ENCODE measurements around the gene OSR1.

OSR1 gene

DNA sequence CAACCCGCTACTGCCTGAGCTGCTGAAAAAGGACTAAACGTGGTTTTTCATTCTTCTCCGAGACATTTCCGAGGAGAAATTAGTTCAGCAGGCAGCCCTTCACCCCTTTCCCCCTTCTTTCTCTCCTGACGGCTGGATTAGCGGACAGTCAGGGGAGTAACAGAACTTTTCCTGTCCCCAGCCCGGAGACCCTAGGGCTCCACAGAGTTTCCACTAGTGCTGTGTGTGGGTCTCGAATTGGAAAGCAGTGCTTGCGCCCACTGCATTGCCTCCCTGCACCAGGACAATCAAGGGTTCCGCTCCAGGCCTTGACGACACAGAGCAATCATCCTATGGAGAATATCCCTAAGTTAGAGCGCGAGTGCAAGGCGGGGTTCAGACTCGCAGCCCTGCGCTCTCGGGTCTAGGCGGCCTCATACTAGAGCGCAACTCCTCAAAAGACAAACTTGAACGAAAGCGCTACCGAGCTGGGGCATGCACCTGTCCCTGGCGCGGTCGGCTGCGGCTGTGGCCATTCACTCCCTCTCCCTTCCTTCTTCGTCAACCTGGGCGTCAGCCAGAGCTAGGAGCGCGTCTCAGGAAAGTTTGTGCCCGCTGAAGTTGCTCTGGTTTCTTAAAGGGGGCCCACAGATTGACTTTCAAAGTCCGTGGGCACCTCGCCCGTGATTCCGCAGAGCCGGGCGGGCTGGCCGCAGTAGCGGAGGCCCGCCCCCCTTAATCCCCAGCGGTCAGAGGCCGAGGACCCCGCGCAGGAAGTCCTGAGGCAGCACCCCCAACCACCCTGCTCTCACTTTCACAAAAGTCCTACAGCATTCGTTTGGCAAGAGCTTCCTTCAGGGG lies 801 bp downstream of the OSR1 start:
- DNase-seq: peak; percentile 62

DNA sequence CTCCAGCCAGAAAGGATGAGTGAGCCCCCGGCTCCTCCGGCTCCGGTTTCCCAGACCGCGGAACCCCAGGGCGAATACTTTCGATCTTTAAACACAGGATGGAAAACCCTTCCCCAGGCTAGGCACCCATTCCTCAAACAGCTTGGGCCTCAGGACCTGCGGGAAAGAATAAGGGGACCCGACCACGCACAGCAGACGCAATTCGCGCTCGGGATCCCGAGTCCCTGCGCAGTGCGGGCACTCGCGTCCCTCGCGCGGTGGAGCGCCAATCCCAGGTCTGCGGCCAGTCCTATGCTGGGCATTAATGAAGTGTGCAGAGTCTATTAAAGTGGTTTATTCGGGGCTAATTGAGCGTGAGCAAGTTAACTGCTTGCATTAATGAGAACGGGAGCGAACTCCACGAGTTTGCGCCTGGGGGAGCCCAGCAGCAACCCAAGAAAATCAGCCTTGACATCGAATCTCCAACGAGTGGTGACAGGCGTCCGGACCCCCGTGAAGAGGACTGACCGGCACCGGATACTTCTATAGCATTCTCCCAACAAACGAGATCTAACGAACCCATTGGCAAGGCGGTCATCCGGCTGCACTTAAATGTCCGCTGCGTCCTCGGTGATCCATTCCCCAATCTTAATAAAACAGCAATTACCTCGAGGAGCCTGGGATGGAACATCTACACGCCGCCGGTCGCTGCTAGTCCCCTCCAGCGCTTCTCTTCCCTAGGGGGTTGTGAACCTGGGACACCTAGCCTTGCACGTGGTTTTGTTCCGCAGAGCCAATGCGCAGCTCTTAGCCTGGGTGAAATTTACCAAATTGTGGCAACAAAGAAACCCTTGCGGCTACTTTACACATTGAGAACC lies 1.6 kb downstream of the OSR1 start:
- no peak for DNase-seq

DNA sequence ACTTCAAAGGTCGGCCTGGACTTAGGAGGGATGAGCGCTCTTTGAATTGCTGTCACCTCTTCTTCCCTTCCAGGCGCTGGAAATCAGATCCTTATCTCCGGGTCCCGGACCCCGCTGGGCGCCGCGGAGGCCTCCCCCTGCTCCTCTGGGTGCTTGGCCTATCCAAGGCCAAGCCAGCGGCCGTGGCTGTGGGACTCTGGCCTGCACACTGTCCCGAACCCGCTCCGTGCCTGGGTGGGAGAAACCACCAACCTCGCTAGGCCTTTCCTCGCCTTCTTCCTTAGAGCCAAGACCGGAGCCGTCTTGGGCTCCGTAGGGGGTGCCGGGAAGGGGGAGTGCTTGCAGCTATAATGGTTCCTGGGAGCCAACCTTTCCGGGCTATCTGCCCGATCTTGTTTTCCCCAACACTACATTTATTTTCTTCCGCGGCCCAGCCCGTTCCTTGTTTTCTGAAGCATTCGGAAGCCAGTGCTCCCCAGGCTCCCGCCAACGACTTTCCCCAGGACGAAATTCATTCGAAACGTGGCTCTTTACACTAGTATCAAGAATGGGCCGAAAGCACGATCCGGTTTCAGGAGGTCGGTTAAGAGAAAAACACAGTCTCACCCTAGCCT lies 2.4 kb downstream of the OSR1 start:
- no peak for DNase-seq

DNA sequence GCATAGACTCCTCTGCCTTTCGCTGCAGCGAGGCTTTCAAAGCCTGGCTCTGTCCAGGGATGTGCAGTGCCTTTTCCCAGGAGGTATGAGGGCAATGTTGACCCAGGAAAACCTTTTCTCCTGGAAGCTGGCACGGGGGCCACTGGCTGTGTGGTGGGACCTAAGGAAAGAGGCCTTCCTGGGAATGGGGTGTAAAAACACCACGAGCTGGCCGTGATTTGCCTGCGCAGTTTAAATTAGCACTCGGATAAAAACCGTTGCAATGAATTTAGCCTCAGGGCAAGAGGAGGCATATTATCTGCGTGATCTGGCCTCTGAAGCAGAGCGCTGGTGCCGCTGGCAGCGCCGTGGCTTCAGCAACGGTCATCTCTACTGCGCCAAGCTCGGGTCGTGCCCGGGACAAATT lies 3.0 kb downstream of the OSR1 start:
- no peak for DNase-seq

DNA sequence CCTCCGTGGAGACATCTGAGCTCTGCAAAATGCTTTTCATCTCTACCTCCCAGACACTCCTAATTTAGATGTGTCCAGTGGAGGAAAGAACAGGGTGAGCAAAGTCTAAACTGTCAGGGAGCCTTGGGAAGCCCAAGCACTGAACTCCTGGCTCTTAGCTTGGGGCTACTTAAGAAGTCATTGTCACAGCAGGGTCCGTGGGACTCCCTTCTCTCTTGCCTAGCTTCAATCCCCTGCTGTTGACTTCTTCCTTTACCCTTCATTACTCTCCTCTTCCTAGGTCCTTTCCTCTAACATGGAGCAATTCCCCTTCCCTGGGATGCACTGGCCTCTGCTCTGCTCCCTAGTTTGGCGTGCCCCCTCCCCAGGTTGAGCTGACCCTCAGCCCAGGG lies 3.4 kb downstream of the OSR1 start:
- no peak for DNase-seq

DNA sequence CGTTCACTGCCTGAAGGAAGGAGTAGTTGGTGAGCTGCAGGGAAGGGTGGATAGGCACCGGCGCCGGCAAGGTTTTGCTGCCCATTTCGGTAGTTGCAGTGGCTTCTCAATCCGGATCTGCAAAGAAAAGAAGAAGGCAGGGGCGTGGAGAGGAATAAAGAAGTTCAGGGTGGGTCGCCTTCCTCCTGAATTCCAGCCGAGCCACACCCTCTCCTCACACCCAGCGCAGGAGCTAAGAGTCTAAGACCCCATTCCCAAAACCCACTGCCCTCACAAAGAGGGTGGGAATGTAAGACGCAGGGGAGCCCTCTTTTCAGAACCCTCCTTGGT lies 4.7 kb downstream of the OSR1 start:
- DNase-seq: no peak

DNA sequence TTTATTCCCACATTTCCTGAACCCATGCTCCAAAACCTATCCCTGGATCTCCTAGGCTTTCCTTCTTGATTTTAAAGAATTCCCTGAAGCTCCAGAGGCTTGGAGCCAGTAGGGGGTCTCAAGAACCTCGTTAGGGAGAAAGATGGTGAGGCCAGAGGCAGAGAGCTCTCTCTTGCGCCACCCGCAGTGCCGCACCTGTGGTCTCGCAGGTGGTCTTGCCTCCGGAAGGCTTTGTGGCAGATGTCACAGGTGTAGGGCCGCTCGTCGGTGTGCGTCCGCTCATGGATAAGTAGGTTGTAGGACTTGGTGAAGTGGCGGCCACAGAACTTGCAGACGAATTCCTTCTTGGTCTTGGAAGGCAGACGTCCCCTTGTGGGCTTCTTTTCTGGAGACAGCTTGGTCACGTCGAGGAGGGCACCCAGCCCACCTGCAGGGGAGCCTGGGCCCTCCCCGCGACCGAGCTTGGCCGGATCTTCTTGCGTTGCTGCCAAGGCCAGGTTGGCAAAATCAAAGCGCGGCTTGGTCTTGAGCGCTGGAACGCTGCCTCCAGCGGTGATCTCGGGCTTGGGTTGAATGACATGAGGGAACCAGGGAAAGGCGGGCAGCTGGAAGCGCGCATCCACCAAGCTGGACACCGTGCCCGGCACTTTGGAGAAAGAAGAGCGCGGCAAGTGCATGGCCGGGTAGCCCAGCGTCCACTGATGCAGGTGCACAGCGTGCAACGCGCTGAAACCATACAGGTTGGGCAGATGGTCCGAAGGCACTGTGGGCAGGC lies 5.3 kb downstream of the OSR1 start:
- no peak for DNase-seq

DNA sequence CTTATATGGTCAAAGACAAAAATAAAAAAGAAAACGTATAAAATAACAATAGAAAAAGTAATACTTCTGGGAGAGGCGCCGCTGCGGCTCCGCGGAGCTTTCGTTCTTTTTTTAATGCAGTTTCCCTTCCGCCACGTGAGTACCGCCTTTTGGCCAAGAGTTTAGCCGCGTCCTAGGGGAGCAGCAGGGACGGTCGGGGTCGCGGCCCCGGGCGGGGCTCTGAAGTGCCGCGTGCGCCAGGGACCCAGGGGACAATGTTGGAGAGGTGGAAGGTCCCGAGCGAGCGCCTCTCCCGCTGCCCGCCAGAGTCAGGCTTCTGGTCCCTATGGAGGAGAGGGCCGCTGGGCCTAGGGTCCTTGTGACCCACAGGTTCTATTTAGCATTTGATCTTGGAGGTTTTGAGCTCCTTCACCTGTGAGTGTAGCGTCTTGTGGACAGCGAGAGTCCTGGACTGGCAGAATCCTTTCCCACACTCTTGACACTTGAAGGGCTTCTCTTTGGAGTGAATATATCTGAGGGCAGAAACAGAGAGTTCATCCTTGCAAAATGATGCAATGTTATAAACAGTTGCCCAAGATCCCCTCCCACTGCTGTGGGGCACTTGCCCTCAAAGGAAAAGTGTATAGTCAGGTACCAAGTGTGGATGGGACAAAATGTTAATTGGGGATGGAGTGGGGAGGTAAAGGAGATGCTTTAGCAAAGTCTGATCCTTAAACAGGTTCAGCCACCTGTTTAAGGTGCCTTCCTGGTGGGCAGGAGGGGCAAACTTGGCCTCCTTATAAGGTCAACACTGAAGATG lies 6.3 kb downstream of the OSR1 start:
- DNase-seq: no peak

DNA sequence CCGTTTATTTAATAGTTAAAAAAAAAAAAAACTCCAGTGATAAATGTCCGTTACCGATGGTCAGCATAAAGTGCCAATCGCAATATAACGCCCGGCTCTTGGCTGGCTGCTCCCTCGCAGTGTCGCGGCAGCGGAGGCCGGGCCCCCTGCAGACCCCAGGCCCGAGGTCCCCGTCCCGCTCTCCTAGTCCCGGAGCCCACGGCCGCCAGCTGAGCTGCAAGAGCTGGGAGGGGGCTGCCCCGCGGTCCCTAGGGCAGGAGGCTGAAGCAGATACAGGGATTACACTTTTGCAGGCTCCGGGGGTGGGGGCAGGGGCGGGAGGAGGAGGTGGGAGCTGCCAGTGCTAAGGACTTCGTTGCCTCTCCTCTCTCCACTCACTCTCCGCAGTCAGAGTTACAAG lies 6.9 kb downstream of the OSR1 start:
- no peak for DNase-seq

DNA sequence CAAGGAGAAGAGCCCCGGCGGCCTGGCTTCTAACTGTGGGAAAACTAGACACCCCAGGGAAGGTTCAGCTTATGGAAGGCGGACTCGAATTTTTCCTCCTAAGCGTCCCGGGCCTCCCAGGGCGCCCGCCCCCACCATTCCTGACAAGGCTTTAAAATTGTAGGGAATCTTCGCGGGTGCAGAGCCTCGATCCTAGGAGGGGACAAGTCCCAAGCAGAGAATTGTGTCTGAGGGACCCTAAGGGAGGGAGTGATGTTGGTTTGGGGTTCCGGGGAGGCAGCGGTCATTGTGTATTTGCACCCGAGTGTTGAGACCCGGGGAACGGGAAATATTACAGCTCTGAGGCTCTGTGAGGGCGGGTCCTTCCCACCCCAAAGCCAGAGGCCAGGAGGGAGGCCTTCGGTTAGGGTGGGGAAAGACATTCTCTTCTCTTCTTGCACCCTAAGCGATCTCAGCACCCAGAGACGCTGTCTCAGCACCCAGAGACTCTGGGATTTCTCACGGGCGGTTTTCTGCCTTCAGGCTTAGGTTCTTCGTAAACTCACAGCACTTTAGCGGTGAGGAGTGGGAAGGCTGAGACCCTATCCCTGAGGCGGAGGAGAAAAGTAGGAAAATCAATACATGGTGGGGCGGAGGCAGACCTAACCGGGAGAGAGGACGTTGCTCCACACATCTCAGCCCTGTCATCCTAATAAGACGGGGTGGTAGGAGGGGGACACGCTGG lies 7.6 kb downstream of the OSR1 start:
- no peak for DNase-seq

DNA sequence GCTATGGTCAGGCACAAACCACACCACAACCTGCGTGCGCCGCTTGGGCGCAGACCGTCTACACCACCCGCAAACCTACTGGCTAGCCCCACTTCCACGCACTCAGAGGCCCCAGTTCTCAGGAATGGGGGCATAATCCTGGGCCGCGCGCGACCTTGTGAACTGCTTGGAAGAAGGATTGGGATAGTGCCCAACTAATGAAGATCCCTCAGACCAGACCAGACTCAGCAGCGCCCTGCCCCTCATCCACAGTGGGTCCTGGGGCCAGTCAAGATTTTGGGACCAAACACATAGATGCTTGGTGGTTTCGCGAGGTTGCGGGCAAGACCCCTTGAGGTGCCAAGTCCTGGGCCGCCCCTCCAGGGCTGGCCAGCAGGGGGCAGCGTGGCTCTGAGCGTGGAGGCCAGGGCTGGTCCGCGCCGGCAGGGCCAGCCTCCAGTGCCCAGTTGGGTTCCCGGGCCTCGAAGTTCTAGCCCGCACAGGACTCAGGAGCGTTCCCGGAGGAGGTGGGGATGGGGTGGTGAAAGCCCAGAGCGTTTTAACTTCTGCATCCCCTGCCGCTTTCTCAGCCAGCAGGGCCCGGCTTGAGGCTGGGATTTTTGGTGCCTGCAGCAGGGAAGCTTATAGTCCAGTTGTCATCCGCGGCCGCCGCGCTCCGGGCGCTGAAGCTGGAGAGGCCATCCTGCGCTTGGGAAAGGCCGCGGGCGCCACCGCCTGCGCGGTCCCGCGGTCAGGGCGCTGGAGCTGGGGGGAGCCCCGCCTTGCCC lies 8.3 kb downstream of the OSR1 start:
- peak; percentile 85 for DNase-seq

DNA sequence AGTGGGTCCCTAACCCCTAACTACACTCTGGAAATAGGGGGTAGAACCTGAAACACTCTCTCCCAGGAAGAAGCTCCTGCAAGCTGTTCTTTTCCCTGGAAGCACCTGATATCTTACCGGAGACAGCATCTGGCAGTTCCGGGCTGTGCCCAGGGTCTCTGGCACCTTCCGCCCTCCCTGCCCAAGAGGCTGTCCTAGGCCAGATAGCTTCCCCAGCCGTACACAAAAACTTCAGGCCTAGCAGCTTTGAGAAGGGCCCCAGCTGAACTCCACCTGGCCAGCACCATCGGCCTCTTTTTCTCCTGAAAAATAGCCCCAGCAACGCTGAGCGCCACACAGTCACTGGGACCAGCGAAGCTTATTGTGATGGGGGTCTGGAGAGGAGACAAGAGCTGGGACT lies 9.7 kb downstream of the OSR1 start:
- DNase-seq: no peak

DNA sequence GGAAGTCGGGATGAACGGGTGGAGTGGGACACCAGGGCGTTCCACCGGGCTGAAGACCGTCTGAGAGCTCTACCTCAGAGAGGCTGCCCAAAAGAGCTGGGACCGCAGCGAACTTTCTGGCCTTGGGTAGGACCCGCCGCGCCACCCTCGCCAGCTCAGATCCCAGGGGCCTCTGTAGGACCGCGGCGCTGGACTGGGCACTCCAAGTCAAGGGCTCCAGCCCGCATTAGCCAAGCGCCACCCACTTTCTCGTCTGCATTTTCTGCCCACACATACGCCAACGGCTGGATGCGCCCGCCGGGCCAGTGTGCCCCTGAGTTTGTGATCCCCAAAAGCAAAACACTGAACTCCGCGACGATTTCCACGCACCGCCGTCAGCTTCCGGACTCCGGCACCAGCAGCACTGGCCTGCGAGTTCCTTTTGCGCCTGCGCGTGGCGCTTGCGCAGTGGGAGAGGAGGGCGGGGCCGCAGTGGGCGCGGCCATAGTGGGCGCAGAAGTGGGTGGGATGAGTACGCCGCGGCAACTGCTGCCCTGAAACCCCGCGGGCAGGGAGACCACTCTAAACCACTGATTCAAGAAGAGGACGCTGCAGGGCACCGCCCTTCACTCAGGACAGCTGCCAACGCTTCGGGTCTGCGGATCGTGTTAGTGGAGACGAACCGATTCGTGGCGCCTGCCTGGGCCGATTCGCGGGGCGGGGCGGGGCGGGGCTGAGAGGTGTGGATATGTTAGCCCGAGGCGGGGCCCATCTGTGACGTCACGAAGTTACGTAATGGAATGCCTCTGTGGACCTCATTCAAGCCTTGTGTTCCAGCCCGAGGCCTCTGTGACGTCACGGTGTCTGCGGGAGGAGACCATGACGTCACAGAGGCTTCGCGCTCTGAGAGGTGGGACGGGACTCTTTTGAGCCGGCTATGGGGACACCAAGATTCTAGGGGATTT lies 10.5 kb downstream of the OSR1 start:
- peak; percentile 97 for DNase-seq

DNA sequence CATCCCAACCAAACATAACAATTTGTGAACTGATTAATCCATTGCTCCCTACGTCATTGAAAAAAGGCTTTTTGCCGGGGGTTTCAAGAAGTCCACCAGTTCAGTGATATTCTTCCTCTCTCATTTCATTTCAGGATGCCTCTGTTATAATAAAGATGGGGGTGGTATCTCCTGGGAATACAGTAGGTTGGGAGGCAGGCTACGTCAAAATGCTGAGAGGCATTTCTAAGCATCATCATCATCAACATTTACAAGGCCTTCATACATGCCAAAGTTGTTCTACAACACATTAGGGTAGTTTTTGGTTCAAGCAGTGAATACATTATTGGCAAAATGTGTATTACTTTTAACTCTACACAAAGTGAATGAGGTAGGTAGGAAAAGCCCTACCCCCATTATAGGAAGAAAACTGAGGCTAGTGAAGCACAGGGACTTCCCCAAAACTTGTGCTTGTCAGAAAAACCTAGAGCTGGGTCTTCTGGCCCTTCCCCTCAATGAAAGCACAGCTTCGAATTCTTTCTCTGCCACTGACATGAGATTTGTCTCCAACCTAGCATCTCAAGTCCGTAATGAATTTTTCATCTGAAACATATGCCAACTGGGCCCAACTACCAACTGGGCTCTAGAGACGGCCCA lies 11.3 kb downstream of the OSR1 start:
- no peak for DNase-seq

DNA sequence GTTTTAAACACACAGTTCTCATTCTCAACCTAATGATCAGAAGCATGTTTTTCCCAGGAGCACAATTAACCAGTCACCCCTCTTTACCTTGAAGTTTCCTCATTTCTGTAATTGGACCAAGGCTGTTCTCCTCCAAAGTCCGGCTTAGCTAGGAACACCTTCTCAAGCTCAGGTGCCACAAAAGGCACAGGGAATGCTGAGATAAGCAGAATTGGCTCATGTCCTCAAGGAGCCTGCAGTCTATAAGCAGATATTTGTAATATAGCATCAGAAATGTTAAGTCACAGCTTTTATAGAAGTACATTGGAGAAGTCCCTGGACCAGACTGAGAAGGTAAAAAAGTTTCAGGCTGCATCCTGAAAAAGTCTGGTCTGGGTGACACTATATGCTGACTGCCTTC lies 20.7 kb downstream of the OSR1 start:
- DNase-seq: no peak

DNA sequence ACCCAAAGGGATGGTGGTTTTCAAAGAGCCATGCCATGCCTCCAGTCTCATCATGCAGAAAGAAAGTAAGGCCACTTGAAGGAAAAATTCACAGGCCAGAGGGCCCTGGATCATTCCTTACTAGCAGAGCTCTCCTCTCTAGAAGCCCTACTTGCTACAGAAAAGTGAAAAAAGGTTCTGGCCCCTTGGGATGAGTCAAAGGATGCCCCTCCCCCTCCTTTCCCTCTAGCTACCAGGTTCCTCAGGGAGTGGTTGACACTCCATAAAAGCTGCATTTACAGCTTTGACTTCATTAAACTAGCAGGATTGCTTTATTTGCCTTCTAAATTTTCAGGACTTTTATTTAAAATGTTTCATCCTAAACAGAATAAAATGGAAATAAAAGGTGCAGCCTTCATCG lies 21.2 kb downstream of the OSR1 start:
- no peak for DNase-seq

DNA sequence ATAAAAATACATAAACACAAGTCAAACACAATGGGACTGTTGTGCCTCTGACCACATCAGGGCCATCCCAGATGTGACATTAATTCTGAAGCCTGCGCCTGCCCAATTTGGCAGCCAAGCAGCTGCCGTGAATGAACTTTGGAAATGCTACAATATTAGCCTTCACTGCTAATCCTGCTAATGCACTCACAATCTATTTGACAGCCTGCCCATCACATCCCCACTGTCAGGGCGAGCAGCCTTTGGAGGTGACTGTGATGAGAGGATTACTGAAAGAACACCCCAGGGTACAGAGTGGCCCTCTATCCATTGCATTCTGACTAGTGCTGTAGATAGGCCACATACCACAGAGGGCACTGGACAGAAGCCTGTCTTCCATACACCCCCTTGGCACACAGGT lies 21.6 kb downstream of the OSR1 start:
- no peak for DNase-seq

DNA sequence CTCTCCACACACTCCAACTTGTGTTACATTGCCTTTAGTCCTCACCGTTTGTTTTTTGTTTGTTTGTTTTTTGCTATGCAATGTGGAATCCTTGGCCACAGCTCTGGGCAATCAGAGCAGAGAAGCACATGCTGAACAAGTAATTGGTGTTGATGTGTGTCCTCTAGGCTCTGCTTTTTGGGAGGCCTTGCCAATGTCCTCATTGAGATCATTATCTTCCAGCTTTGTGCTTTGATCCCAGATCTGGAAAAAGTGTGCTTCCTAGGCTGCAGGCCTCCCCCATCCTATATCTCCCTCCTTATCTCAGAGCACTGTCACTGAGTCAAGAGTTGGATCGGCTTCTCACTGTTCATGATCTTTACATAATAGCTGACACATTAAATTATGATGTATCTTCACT lies 25.9 kb downstream of the OSR1 start:
- peak; percentile 69 for DNase-seq

DNA sequence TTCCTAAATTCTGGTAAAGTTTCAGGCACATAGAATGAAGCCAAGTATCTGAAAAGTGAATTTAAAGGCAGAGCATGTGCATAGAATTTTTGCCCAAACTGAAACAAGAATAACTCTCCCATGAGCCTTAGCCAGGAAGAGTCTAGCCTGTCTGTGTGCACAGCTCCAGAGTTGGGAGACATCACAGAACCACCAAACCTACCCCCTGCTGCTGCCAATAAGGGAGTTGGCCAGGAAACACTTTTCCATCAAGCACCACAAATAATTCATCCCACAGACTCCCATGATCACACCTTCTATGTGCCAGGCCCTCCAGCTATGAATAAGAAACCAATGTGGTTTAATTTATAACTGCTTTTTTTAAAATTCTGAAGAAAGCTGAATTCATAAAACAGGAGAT lies 27.0 kb downstream of the OSR1 start:
- DNase-seq: no peak
